GM12864 (cell line): Measurements from ENCODE around the gene PDCD2L.
"Not testable (repeated sequence)": the region's sequence is repeated elsewhere in the genome, so short reads cannot be mapped to it uniquely, and the experiment has no call there.

Source experiments
- DNase-seq: peaks from one replicate; pipeline ENCODE4 v3.0.0-alpha.2; 2011; ENCODE audit warnings: low read depth
- H3K4me3 ChIP-seq: 2 replicates; pipeline ENCODE4 v1.5.1; 2011; ENCODE audit warnings: mild to moderate bottlenecking, low read depth, low read length, control low read depth
- CTCF ChIP-seq: IDR thresholded peaks from 2 replicates; pipeline ENCODE4 v1.5.1; 2011; ENCODE audit warnings: low read depth, mild to moderate bottlenecking, moderate library complexity, low read length, control low read depth, inconsistent platforms; ENCODE audit errors: missing control alignments

PDCD2L gene

DNA sequence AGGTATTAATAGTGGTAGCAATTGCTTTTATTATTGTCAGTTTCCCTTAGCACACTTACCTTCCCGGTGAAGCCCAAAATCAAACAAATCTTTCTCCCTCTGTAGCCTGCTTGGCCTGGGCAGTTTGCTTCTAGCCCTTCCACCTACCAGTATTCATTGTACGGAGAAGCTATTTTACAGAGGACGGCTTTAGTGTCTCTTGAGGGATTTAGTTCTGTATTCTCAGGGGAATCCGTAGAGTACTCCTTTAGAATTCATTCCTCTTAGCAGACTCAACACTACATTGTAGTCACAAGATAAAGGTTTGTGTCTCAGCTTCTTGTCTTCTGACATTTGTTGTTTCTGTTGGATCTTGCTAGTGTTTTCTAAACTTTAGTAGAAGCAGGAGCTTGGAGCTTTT is 53.2 kb downstream of the PDCD2L start:
- TF ChIP-seq CTCF: no peak
- no peak overlapping the region for H3K4me3 ChIP-seq
- no peak for DNase-seq

DNA sequence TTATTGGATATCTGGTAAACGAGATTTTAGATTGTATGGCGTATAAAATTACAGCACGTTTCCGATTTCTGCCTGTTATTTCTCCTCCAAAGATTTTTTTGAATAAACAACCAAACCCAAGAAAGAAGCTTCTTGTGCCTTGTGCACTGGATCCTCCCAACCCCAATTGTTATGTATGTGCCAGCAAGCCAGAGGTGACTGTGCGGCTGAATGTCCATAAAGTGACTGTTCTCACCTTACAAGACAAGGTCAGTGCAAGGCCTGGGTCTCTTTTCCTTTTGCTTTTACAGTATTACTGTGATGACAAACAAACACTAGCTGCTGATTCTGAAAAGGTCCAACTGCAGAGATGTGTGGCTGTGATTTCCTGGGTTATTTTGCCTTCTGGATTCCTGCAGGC is 54.5 kb downstream of the PDCD2L start:
- no peak overlapping the region for H3K4me3 ChIP-seq
- TF ChIP-seq CTCF: no peak
- DNase-seq: no peak

DNA sequence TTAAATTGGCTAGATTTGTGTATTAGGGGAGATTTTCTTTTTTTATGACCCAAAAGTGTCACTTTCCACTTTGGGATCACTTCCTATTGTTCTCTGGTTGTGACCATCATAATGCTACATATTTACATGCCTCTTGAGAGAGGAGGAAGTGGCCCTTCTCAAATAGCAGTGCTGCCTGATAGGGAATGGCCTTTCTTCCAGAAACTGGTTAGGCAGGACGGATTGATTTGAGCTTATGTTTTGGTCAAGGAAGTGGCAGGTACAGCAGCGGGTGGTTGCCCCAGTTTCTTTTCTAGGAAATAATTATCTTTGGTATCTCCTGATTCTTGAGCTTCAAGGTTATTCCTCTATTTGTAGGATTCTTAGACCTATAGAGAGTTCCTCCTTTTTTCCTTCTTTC is 55.4 kb downstream of the PDCD2L start:
- no peak for TF ChIP-seq CTCF
- no peak overlapping the region for H3K4me3 ChIP-seq
- DNase-seq: no peak

DNA sequence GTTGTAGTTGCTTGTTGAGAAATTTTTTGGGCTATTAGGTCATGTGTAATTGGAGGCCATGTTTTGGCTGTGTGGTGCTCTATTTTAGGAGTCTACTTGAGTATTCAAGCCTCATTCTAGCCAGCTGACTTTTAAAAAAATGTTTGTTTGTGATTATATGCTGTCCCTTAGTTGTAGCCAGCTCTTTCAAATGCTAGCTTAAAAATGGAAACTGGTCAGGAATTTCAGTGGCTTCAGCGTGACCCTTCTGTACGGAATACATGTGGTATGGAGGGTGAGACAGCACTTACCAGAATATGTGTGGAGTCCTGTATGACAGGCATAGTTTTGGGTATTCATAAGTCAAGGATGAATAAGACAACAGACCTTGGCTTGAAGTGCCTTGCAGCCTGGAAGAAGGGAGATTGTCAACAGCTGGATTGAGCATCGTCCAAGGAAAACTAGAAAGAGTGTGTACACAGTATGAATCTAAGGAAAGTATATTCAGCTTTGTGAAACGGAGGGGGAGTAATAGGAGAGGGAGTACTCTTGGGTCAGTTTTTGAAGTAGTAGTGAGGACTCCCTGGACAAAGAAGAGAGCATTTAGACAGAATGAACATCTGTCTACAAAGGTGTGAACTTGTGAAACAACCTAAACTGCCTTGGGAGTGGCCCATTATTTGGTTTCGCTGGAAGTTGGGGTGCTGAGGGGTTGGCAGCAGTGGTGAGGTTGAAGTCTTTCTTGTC is 57.3 kb downstream of the PDCD2L start:
- no peak overlapping the region for H3K4me3 ChIP-seq
- no peak for TF ChIP-seq CTCF
- no peak for DNase-seq

DNA sequence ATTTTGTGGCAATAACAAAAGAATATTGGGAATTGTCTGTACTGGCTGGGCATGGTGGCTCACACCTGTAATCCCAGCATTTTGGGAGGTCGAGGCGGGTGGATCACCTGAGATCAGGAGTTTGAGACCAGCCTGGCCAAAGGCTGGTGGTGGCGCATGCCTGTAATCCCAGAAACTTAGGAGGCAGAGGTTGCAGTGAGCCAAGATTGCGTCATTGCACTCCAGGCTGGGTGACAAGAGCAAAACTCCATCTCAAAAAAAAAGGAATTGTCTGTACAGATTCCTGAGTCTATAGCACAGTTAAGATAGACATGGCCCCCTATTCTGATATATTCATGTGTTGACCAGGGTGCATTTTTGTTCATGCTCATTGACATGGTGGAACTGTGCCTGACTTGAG is 60.6 kb downstream of the PDCD2L start:
- DNase-seq, H3K4me3 ChIP-seq: not testable (repeated sequence)

DNA sequence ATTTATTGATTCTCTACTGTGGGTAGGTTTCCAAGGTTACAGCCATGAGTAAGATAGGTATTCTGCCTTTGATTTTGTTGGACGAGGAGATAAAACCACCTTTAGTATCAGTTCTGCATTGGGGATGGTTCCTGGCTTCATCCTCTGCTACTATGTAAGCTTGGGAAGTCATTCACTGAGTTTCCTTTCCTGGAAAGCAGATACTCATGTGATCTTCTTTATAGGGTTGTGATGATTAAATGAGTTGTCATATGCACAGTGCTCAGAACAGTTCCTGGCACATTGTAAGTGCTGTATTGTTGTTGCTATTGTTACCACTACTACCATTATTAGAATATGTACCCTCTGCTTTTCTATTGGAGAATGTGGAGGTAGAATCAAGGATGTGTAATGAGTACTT is 64.2 kb downstream of the PDCD2L start:
- DNase-seq: no peak
- H3K4me3 ChIP-seq: no peak overlapping the region
- no peak for TF ChIP-seq CTCF

DNA sequence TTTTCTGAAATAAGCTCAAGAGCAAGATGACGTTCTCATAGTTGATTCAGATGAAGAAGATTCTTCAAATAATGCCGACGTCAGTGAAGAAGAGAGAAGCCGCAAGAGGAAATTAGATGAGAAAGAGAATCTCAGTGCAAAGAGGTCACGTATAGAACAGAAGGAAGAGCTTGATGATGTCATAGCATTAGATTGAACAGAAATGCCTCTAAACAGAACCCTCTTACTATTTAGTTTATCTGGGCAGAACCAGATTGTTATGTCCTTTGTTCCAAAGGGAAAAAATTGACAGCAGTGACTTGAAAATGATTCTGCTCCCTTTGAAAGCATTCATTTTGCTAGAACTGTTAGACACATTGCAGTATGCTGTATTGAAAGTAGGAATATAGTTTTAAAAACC is 64.8 kb downstream of the PDCD2L start:
- H3K4me3 ChIP-seq, DNase-seq: not testable (repeated sequence)

DNA sequence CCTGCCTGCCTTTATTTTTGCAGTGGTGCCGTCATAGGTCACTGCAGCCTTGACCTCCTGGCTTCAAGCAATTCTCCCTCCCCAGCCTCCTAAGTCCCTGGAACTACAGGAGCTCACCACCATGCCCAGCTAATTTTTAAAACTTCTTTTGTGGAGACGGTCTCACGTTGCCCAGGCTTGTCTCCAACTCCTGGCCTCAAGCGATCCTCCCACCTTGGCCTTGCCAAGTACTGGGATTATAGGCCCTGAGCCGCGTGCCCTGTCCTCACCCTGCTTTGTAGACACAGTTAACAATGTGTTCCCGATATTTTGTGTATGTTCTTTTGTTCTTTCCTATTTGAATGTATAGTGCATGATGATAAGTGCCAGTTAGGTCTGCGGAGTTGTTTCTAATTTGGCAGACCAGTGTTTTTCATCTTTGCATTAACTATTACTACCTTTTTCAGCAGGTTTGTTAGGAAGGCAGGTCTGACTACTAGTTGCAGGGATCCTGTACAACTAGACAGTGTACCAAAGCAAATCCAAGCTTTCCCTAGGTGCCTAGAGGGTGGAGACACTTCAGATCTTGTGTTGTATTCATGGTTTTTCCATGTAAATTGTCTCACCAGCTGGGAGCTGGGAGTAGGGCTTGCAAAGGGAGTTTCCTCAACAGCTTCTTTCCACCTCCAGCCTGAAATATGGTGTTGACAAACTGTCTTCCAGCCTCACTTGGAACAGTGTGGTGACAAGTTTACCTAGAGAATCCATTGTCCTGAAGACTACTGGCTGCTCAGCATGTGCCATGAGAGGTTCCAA is 67.9 kb downstream of the PDCD2L start:
- no peak overlapping the region for H3K4me3 ChIP-seq
- no peak for TF ChIP-seq CTCF
- DNase-seq: no peak
